ENCODE measurements around the gene E2F1.

Gene E2F1

GRCh38 chr20:33685328-33686099 lies 671 bp downstream of the E2F1 start:
- peak; percentile 62 for DNase-seq

DNA sequence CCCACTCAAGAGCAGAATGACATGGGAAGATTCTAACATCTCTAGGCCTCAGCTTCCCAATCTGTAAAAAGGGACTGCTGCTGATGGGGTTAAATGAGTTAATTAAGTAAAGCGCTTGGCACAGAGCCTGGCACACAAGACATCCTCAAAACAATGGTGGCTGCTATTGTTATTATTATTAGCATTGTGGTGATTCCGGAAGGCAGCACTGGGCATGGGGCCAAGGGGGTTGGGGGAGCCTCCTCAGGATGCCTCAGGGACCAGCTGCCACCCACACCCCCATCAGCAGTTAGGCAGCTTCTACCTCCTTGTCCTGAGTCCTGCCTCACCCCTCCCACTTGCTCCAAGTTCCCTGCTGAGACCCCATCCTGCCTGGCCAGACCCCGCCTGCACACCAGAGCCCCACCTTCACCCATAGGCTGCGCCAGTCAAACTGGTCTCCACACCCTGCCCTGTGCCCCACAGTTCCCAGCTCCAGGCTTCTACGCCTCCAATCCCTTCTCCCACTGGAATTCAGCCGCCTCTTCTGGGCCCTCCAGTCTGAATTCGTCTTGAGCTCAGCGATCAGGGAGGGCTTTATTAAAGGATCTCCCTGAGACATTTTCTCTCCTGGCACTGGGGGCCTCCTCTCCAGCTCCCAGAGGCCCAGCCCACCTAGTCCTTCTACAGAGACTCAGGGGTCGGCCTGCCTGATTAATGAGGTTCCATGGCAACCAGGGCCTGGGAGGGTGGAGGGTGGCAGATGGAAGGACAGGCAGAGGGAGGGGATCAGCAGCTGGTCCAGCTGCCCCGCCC lies 1.5 kb downstream of the E2F1 start:
- no peak for DNase-seq

- DNase-seq: no peak
Observed at GRCh38 chr20:33681728-33682353, 4.3 kb downstream of the E2F1 start.

DNA sequence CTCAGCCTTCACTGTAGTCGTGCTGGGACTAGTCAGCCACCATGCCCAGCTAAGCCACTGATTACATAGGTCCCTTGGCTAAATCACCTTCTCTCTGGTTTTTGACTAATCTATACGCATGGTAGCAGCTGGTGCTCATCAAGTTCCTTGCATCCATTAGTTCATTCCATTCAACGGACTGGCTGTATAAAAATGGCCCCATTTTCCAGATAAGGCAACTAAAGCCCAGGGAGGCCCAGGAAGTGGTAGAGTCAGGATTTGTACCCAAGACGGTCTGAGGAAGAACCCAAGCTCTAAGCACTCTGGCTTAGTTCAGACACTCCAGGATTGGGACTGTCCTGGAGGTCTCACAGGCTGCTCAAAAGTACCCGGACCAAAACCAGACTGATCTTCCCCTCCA lies 4.9 kb downstream of the E2F1 start:
- no peak for DNase-seq

- DNase-seq: no peak
Observed at GRCh38 chr20:33680686-33681085, 5.5 kb downstream of the E2F1 start.

DNA sequence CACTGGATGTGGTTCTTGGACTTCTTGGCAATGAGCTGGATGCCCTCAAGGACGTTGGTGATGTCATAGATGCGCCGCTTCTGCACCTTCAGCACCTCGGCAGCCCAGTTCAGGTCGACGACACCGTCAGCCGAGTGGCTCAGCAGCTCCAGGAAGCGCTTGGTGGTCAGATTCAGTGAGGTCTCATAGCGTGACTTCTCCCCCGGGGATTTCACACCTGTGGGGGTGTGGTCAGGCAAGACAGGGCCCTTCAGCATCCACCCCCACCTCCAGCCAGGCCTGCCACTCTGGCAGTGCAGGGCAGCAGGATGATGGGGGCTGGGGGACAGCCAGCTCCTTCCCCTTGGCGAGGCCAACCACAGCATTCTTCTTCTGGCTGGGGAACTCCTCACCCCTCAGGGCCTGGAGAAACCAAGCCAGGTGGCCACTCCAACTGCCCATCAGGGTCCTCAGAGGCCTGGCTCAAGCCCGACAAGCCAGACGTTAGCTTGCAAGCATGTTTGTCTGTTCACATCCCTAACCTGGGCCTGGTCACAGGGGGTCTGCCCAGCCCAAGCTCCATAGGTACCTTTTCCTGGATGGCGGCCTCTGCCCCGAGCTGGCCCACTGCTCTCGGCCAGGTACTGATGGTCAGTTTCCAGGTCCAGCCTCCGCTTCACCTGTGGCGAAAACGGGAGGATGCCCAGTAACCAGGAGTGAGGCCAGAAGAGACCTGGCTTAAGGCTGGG lies 6.3 kb downstream of the E2F1 start:
- no peak for DNase-seq

DNA sequence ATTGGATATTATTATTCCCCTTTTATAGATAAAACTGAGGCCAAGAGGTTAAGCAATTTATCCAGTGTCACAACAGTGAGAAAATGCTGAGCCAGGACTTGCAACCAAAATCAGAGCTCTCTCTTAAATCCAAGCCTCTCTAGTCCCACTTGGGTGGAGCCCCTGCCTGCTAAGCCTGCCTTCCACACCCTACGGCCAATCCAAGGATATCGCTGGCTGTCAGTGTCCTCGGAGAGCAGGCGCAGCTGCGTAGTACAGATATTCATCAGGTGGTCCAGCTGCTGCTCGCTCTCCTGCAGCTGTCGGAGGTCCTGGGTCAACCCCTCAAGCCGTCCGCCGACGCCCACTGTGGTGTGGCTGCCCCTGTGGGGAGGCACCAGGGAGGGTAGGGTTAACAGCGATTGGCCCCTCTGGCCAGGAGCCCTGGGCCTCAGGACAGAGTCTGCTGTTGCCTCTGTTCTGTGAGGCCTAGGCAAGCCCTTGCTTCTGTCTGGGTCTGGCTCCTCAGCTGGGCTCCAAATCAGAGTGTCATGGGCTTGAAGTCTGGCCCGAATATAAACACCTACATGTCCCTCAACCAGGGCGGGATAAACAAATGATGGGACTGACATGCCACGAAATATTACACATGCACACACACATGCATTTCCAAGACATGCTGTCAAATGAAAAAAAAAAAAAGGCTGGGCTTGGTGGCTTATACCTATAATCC lies 8.0 kb downstream of the E2F1 start:
- no peak for DNase-seq

DNA sequence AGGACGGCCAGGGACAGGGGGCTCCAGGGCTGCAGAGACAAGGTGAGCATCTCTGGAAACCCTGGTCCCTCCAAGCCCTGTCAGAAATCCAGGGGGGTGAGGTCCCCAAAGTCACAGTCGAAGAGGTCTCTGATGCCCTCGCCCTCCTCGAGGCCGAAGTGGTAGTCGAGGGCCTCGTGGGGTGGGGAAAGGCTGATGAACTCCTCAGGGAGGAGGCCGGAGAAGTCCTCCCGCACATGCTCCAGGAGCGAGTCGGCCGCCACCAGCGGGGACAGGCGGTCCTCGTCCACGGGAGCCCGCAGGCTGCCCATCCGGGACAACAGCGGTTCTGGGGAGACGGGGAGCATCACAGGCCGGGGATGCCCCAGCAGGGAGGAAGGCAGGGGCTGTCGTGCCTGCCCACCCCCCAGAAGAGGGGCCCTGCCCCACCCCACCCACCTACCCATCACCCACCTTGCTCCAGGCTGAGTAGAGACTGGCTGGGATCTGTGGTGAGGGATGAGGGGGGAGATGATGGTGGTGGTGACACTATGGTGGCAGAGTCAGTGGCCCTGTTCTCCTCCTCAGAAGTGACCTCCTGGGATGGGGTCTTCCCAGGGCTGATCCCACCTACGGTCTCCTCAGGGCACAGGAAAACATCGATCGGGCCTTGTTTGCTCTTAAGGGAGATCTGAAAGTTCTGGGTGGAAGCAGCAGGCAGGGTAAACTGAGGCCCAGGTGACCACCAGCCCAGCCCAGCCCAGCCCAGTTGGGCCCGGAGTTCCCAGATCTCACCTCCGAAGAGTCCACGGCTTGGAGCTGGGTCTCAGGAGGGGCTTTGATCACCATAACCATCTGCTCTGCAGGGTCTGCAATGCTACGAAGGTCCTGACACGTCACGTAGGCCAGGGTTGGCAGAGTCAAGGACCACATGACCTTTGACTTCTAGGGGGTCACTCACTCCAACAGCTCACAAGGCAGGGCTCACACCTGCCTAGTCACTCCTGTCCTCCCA lies 9.2 kb downstream of the E2F1 start:
- DNase-seq: no peak

GRCh38 chr20:33676121-33676520 lies 10.1 kb downstream of the E2F1 start:
- DNase-seq: no peak

- no peak for DNase-seq
Observed at GRCh38 chr20:33675136-33675959, 10.8 kb downstream of the E2F1 start.

DNA sequence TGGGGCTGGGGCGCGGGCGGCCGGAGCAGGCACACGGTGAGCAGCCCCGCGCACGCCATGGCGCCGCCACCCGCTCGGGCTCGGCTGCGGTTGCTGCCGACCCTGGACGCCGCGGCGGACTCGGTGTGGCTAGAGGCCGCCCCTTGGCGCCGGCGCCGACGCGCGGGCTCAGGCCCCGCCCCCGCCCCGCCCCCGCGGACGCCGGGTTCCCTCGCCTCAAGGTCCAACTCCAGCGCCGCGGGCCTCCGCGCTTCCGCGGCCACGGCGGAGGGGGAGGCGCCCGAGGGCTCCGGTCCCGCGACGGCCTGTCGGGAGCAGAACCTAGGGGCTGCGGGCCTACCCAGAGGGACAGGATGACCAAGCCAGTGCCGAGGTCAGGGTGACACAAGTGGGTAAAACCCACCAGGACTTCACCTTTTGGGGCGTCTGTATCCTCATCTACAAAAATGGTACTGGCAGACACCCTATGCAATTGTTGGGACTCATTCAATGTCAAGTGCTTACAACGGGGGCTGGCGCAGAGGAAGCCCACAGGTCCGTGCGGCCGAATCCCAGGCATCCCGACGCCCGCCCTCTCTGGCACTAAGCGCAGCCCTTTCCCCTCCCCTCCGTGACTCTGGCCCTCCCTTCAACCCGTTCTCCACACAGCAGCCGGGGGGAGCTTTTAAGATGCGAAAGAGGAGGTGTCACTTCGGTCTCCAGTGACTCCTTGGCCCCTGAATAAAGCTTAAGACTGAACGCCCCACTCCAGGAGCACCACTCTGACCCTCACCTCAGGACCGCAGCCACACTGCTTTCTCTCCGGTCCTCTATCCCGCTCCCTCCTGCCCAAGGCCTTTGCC lies 11.7 kb downstream of the E2F1 start, which contains the start of gene NECAB3:
NECAB3 (minus strand) TSS at position 135 of the 842 bp plus-strand sequence; CDS start at position 59, 76 bp downstream.
- peak; percentile 88 for DNase-seq

DNA sequence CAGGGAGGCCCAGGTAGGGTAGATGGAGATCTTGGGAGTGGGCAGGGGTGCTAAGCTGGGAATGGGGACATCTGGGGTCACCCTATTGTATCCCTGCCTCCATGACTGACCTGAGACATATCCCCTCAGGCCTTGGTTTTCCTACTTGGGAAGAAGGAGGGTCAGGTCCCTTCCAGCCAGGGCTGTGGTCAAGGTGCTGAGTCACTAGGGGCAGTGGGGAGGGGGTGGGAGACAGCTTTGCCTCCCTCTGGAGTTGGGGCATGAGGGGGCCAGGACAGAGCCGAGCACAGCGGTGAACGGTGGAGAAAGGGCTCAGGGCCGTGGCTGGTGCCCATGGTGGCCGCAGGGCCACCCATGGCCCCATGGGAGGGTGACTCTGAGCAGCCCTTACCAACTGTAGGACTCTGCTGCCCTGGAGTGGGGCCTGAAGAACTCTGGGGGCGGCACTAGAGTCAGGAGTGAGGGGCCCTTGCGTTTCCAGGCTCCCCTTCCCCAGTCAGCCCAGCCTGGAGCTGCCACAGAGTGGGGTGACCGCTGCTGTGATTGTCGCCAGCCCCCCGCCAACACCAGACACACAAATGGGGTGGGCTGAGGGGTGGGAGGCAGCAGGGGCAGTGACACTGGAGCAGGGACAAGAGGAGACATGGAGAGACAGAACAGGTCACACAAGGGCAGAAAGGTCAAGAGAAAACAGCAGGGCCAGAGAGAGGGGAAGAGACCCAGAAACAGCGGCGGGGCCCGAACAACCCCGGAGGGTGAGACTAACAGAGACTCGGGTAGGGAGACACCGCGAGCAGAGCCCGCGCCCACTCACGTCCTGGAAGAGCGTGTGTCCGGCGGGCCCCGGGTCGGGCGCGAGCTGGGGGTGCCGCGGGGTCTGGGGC lies 12.5 kb downstream of the E2F1 start:
- peak; percentile 28 for DNase-seq

GRCh38 chr20:33673114-33673409 lies 13.1 kb downstream of the E2F1 start:
- DNase-seq: no peak

DNA sequence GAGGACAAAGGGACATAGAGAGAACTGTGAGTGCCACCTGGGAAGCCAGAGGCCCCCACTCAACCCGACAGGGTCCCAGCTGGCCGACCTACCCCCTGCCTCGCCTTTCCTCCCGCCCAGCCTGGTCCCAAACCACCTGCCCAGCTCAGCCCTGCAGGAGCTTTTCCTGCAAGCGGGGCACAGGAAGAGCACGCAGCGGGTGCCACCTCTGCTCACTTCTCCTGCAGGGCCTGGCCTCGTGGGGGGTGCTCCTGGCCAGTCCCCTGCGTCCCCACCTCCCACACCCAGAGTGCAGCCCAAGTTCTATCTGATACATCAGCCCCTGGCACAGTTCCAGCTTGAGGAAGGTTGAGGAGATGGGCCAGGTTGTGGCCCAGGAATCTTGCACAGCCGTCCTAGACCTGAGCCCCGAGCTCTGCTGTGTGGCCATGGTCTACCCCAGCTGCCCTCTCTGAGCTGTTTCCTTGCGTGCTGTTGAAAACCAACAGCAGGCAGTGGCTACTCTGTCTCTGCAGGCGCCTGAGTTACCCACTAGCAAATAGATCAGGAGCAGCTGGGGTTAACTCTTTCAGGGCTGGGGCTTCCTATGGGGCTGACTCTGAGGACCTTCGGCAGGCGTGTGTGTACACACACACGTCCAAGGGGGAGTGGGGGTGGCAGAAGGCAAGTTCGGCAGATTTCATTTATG lies 13.6 kb downstream of the E2F1 start:
- peak; percentile 11 for DNase-seq

DNA sequence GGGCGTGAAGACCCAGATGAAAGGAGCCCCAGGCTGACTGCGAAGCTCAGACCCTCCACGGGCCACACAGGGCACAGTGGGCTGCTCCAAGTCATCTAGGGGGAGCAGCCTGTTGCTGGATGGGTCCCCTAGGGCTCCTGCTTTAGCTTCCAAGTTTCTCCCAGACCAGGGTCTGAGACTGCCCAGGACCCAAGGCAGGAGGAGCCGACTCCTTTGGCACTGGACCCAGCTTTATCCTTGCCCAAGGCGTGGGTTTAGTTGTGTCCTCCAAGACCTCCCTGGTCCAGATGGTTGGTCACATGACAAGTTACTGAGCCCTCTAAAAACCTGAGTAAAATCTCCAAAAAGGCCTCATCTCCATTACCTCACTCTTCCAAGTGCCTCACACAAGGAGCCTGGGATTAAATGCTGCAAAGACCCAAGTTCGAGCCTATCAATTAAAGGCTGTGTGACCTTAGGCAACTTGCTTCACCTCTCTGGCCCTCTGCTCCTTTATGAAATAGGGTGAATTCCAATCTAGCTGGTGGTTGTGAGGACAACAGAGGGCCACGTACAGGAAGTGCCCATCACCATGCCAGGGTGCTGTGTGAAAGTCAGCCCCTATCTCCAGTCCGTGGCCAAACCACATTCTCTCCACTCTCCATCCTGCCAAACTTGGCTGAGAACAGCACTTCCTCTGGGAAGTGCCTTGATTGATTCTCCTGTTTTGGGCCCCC lies 14.5 kb downstream of the E2F1 start:
- DNase-seq: no peak

- DNase-seq: no peak
Observed at GRCh38 chr20:33670715-33671499, 15.3 kb downstream of the E2F1 start.

Measured in OCI-M1 (cell line).